SU-DHL-6 (cell line): Measurements from ENCODE around the gene NFATC3.

Experiments
- H2AFZ ChIP-seq: fragments of 200-600 bp; sonication (generic); 2 replicates; pipeline ENCODE4 v1.6.1; 2014; ENCODE audit warnings: low read depth, mild to moderate bottlenecking, moderate library complexity, mixed read lengths, antibody characterized with exemption, low read length; ENCODE audit not compliant: severe bottlenecking
- H3F3A ChIP-seq: fragments of 200-600 bp; shearing (Covaris generic); 2 replicates; pipeline ENCODE4 v1.6.0; 2016; ENCODE audit warnings: antibody characterized with exemption, mild to moderate bottlenecking; ENCODE audit not compliant: insufficient read depth
- H3K27ac ChIP-seq: fragments of 200-600 bp; sonication (generic); 2 replicates; pipeline ENCODE4 v1.5.1; 2016; ENCODE audit warnings: low read depth, mild to moderate bottlenecking, low read length, moderate library complexity, mixed read lengths
- H3K27me3 ChIP-seq: fragments of 200-600 bp; sonication (generic), shearing (Covaris generic); 2 replicates; pipeline ENCODE4 v1.6.0; 2014; ENCODE audit warnings: mild to moderate bottlenecking, low read length
- H3K36me3 ChIP-seq: fragments of 200-600 bp; sonication (generic); 2 replicates; pipeline ENCODE4 v1.6.1; 2014; ENCODE audit warnings: mild to moderate bottlenecking, low read length, mixed read lengths
- H3K4me2 ChIP-seq: fragments of 300-600, 200-600 bp; shearing (Covaris generic), sonication (generic); 2 replicates; pipeline ENCODE4 v1.6.0; 2014; ENCODE audit warnings: low read length, low read depth, mild to moderate bottlenecking; ENCODE audit not compliant: poor library complexity, severe bottlenecking
- H3K4me3 ChIP-seq: fragments of 200-600 bp; sonication (generic); 2 replicates; pipeline ENCODE4 v1.5.1; 2014; ENCODE audit warnings: antibody characterized with exemption, low read length, mild to moderate bottlenecking, mixed read lengths; ENCODE audit not compliant: insufficient read depth, poor library complexity, severe bottlenecking
- H3K79me2 ChIP-seq: fragments of 200-600 bp; sonication (generic); 2 replicates; pipeline ENCODE4 v1.6.1; 2014; ENCODE audit warnings: mild to moderate bottlenecking, low read length, moderate library complexity; ENCODE audit not compliant: insufficient read depth
- H3K9ac ChIP-seq: fragments of 200-600 bp; sonication (generic); 2 replicates; pipeline ENCODE4 v1.7.0; 2014; ENCODE audit warnings: mild to moderate bottlenecking, low read length
- H3K9me2 ChIP-seq: fragments of 200-600 bp; sonication (generic); replicated peaks from 2 replicates; pipeline ENCODE4 v1.6.1; 2014; ENCODE audit warnings: low read length; ENCODE audit not compliant: insufficient read depth
- H3K9me3 ChIP-seq: fragments of 200-600 bp; sonication (generic); 2 replicates; pipeline ENCODE4 v1.6.1; 2014; ENCODE audit warnings: low read length, mixed read lengths; ENCODE audit not compliant: insufficient read depth
- H4K20me1 ChIP-seq: fragments of 200-600 bp; sonication (generic); 2 replicates; pipeline ENCODE4 v1.6.1; 2014; ENCODE audit warnings: low read depth, mild to moderate bottlenecking, antibody characterized with exemption, low read length, moderate library complexity, mixed read lengths
- CTCF ChIP-seq: fragments of 200-600 bp; sonication (generic); IDR thresholded peaks from one replicate; pipeline ENCODE4 v1.5.1; 2017; ENCODE audit warnings: antibody characterized with exemption, mild to moderate bottlenecking, low read length, moderate library complexity; ENCODE audit not compliant: insufficient read depth, poor library complexity, severe bottlenecking
- EZH2phosphoT487 ChIP-seq: fragments of 200-600 bp; sonication (generic), shearing (Covaris generic); conservative IDR thresholded peaks from 2 replicates; pipeline ENCODE4 v1.6.1; 2018; ENCODE audit warnings: mild to moderate bottlenecking, antibody characterized with exemption, low read length, moderate library complexity, mixed read lengths

The NFATC3 gene

GRCh38 chr16:68235887-68236136 lies 150.6 kb downstream of the NFATC3 start, which contains the start of gene ESRP2:
TSS of gene ESRP2 (minus strand) at chr16:68236127. CDS start at chr16:68236045, 82 bp downstream.
- Histone ChIP-seq H3K4me2 (peak within 1 kb of the TSS; percentile 66), H3K27me3 (no peaks in the 10 kb centered on the region), H4K20me1 (no peaks in the 10 kb centered on the region), H3K27ac (no peak within 1 kb of the TSS), H3F3A (peaks cover 7% of the 10 kb centered on the region; the same call in 1 of the 2 replicates), H2AFZ (no peak within 1 kb of the TSS), H3K9ac (peak within 1 kb of the TSS; percentile 51; the same call in 1 of the 2 replicates), H3K79me2 (no peaks in the 10 kb centered on the region), H3K9me2 (no peaks in the 10 kb centered on the region), H3K4me3 (peak within 1 kb of the TSS; percentile 53), H3K9me3 (no peaks in the 10 kb centered on the region), H3K36me3 (no peaks in the 10 kb centered on the region)
- TF ChIP-seq CTCF (no peak), EZH2phosphoT487 (no peak)

GRCh38 chr16:68236137-68236825 lies 151.1 kb downstream of the NFATC3 start:
- Histone ChIP-seq H3K9me2 (no peaks in the 10 kb centered on the region), H3K27ac (no peak overlapping the region), H3F3A (peaks cover 7% of the 10 kb centered on the region; the same call in 1 of the 2 replicates), H3K9ac (no peak overlapping the region), H2AFZ (no peak overlapping the region), H3K36me3 (no peaks in the 10 kb centered on the region), H4K20me1 (no peaks in the 10 kb centered on the region), H3K79me2 (no peaks in the 10 kb centered on the region), H3K27me3 (no peaks in the 10 kb centered on the region), H3K4me3 (no peak overlapping the region), H3K9me3 (no peaks in the 10 kb centered on the region), H3K4me2 (no peak overlapping the region)
- TF ChIP-seq EZH2phosphoT487, result no peak
- no peak for TF ChIP-seq CTCF

GRCh38 chr16:68236826-68237242 lies 151.7 kb downstream of the NFATC3 start:
- Histone ChIP-seq H3K4me3 (peak overlapping the region; percentile 53), H4K20me1 (no peaks in the 10 kb centered on the region), H3K9ac (peak overlapping the region; percentile 51; the same call in 1 of the 2 replicates), H3K9me2 (no peaks in the 10 kb centered on the region), H3K27ac (no peak overlapping the region), H3K79me2 (no peaks in the 10 kb centered on the region), H3F3A (peaks cover 7% of the 10 kb centered on the region; the same call in 1 of the 2 replicates), H3K27me3 (no peaks in the 10 kb centered on the region), H3K36me3 (no peaks in the 10 kb centered on the region), H2AFZ (peak overlapping the region; percentile 88), H3K9me3 (no peaks in the 10 kb centered on the region), H3K4me2 (peak overlapping the region; percentile 66)
- TF ChIP-seq CTCF (no peak), EZH2phosphoT487 (no peak)
